ENCODE results near the gene P4HB. TPM values are rescaled to one million over a fixed set of nuclear protein-coding genes. Genes with fewer than 3 reads are reported as not detected.

The P4HB gene
- total and polyA plus RNA-seq, 10 of the 15 experiments (the other 5 are each of a cell fraction or from before 2014, with no cell fraction given) = 4.7 to 549 (median 361) TPM

GRCh38 chr17:81867170-81867990 lies 7.0 kb upstream of the P4HB start (continued):
- TF ChIP-seq DPF2 (IDR thresholded peaks at IDR 0.05) (no peak), SP1 (IDR thresholded peaks at IDR 0.05; ENCODE audit: low read depth, low read length) (no peak), HCFC1 (IDR thresholded peaks at IDR 0.05; ENCODE audit: low read length) (no peak), NFYA (IDR thresholded peaks at IDR 0.05; ENCODE audit: borderline replicate concordance, low read depth, low read length) (no peak), CHD1 (IDR thresholded peaks at IDR 0.05; ENCODE audit: low read depth, low read length) (no peak), ATF3 (IDR thresholded peaks at IDR 0.05; ENCODE audit: borderline replicate concordance, extremely low read depth, low read depth, low read length) (no peak), NRF1 (conservative IDR thresholded peaks at IDR 0.05; ENCODE audit: low read depth, low read length) (no peak), SUPT20H (IDR thresholded peaks at IDR 0.05; ENCODE audit: borderline replicate concordance, control insufficient read depth, low read depth, low read length) (no peak), EP300 (IDR thresholded peaks at IDR 0.05; ENCODE audit: borderline replicate concordance in 1 of 2, control insufficient read depth in 1 of 2, low read depth in 2 of 2, low read length in 2 of 2) (no peak), GATAD2B (conservative IDR thresholded peaks at IDR 0.05; ENCODE audit: low read depth) (no peak), HDAC2 (IDR thresholded peaks at IDR 0.05) (no peak), CBX3 (IDR thresholded peaks at IDR 0.05; ENCODE audit: borderline replicate concordance, low read depth) (no peak)
- TF ChIP-seq, protein P1, sequence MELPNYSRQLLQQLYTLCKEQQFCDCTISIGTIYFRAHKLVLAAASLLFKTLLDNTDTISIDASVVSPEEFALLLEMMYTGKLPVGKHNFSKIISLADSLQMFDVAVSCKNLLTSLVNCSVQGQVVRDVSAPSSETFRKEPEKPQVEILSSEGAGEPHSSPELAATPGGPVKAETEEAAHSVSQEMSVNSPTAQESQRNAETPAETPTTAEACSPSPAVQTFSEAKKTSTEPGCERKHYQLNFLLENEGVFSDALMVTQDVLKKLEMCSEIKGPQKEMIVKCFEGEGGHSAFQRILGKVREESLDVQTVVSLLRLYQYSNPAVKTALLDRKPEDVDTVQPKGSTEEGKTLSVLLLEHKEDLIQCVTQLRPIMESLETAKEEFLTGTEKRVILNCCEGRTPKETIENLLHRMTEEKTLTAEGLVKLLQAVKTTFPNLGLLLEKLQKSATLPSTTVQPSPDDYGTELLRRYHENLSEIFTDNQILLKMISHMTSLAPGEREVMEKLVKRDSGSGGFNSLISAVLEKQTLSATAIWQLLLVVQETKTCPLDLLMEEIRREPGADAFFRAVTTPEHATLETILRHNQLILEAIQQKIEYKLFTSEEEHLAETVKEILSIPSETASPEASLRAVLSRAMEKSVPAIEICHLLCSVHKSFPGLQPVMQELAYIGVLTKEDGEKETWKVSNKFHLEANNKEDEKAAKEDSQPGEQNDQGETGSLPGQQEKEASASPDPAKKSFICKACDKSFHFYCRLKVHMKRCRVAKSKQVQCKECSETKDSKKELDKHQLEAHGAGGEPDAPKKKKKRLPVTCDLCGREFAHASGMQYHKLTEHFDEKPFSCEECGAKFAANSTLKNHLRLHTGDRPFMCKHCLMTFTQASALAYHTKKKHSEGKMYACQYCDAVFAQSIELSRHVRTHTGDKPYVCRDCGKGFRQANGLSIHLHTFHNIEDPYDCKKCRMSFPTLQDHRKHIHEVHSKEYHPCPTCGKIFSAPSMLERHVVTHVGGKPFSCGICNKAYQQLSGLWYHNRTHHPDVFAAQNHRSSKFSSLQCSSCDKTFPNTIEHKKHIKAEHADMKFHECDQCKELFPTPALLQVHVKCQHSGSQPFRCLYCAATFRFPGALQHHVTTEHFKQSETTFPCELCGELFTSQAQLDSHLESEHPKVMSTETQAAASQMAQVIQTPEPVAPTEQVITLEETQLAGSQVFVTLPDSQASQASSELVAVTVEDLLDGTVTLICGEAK (IDR thresholded peaks at IDR 0.05; ENCODE audit: borderline replicate concordance) = no peak
- TF ChIP-seq, protein P2, sequence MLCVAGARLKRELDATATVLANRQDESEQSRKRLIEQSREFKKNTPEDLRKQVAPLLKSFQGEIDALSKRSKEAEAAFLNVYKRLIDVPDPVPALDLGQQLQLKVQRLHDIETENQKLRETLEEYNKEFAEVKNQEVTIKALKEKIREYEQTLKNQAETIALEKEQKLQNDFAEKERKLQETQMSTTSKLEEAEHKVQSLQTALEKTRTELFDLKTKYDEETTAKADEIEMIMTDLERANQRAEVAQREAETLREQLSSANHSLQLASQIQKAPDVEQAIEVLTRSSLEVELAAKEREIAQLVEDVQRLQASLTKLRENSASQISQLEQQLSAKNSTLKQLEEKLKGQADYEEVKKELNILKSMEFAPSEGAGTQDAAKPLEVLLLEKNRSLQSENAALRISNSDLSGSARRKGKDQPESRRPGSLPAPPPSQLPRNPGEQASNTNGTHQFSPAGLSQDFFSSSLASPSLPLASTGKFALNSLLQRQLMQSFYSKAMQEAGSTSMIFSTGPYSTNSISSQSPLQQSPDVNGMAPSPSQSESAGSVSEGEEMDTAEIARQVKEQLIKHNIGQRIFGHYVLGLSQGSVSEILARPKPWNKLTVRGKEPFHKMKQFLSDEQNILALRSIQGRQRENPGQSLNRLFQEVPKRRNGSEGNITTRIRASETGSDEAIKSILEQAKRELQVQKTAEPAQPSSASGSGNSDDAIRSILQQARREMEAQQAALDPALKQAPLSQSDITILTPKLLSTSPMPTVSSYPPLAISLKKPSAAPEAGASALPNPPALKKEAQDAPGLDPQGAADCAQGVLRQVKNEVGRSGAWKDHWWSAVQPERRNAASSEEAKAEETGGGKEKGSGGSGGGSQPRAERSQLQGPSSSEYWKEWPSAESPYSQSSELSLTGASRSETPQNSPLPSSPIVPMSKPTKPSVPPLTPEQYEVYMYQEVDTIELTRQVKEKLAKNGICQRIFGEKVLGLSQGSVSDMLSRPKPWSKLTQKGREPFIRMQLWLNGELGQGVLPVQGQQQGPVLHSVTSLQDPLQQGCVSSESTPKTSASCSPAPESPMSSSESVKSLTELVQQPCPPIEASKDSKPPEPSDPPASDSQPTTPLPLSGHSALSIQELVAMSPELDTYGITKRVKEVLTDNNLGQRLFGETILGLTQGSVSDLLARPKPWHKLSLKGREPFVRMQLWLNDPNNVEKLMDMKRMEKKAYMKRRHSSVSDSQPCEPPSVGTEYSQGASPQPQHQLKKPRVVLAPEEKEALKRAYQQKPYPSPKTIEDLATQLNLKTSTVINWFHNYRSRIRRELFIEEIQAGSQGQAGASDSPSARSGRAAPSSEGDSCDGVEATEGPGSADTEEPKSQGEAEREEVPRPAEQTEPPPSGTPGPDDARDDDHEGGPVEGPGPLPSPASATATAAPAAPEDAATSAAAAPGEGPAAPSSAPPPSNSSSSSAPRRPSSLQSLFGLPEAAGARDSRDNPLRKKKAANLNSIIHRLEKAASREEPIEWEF (IDR thresholded peaks at IDR 0.05; ENCODE audit: insufficient replicate concordance, low read depth, low read length) = no peak
- TF ChIP-seq, protein P3, sequence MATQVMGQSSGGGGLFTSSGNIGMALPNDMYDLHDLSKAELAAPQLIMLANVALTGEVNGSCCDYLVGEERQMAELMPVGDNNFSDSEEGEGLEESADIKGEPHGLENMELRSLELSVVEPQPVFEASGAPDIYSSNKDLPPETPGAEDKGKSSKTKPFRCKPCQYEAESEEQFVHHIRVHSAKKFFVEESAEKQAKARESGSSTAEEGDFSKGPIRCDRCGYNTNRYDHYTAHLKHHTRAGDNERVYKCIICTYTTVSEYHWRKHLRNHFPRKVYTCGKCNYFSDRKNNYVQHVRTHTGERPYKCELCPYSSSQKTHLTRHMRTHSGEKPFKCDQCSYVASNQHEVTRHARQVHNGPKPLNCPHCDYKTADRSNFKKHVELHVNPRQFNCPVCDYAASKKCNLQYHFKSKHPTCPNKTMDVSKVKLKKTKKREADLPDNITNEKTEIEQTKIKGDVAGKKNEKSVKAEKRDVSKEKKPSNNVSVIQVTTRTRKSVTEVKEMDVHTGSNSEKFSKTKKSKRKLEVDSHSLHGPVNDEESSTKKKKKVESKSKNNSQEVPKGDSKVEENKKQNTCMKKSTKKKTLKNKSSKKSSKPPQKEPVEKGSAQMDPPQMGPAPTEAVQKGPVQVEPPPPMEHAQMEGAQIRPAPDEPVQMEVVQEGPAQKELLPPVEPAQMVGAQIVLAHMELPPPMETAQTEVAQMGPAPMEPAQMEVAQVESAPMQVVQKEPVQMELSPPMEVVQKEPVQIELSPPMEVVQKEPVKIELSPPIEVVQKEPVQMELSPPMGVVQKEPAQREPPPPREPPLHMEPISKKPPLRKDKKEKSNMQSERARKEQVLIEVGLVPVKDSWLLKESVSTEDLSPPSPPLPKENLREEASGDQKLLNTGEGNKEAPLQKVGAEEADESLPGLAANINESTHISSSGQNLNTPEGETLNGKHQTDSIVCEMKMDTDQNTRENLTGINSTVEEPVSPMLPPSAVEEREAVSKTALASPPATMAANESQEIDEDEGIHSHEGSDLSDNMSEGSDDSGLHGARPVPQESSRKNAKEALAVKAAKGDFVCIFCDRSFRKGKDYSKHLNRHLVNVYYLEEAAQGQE (IDR thresholded peaks at IDR 0.05; ENCODE audit: low read depth, low read length) = no peak
